HG03469 (cell line): ENCODE data around the gene MAFG.

Experiments used
- ATAC-seq: cut with Tn5 transposase; IDR thresholded peaks from one replicate; pipeline ENCODE4 v1.9.1; 2021; ENCODE audit warnings: mild to moderate bottlenecking, moderate library complexity, moderate number of reproducible peaks; ENCODE audit not compliant: unreplicated experiment

Gene MAFG

DNA sequence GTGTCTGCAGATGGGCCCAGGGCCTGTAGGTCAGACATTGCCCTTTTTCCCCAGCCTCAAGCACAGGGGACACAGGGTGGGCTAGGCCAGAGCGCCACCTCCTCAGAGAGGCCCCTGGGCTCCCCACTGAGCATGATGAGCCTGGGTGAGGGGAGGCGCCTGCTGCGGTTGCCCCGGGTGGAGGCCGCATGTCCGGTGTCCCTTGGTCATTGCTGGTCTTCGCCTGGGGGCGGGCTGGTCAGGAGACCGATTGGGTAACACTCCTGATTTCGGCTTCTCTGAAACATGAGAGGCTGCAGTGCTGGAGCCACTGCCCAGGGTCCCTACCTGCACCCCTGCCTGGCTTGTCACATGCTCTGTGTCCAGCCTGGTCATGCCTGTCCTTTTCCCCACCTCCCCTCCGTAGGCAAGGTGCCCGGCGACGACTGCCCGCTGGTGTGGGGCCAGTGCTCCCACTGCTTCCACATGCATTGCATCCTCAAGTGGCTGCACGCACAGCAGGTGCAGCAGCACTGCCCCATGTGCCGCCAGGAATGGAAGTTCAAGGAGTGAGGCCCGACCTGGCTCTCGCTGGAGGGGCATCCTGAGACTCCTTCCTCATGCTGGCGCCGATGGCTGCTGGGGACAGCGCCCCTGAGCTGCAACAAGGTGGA is 27.9 kb downstream of the MAFG start:
- no peak for ATAC-seq

DNA sequence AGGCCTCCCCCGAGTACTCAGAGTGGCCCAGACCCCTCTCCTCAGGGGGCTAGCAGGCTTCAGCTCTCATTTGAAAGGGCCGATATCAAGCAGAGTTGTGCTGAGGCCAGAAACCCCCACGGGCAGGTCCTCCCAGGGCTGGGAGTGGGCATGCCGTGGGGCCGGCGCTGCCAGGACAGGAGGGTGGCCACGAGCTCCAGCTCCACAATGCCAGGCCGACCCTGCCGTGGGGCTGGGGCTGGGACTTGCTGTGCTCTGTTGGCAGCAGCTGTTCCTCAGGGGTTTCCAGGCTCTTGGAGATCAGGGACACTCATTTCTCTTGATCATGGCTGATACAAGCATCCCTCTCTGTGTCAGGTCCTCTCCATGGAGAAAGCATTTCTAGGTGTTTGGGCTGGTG is 28.6 kb downstream of the MAFG start:
- no peak for ATAC-seq

DNA sequence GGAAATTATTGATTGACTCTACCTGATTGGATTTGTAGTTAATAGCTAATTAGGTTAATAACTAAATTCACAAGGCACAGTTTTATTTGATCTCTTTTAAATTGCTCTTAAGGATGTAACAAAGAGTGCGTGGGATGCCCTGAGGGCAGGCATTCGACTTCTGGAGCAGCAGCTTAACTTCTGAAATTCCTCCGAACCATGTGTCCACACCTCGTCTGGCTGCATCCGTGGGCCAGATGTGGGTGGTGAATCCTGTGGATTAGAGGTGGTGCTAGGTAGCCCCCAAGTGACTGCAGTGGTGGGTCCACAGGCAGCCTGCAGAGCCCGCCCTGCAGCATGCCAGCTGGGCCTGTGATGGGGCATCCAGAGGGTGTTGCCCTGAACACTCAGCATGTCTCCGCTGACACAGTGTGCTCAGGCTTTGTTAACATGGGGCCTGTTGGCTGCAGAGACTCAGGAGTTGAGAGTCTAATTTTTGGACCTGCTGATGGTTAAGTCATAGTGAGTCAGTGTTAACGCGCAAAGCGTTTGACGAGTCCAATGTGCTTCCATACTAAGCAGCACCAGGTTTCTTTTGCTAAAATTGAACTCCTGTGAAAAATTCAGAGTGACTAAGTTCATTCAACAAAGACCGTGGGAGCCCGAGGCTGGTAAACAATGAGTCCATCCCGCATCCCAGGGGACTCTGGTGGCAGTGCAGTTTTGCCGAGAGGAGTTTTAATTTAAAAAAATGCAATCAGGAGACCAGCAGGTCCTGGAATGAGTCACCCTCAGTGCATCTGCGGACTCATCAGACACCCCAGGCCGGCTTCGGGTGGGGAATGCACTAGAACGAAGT is 29.3 kb downstream of the MAFG start:
- no peak for ATAC-seq

DNA sequence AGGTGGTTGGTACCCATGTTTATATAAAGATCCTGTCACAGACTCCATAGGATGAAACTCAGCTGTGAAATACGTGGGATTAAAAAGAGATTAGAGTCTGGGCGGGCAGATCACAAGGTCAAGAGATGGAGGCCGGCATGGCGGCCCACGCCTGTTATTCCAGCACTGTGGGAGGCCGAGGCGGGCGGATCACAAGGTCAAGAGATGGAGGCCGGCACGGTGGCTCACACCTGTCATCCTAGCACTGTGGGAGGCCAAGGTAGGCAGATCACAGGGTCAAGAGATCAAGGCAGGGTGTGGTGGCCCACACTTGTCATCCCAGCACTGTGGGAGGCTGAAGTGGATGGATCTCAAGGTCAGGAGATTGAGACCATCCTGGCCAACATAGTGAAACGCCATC is 32.1 kb downstream of the MAFG start:
- ATAC-seq: no peak

DNA sequence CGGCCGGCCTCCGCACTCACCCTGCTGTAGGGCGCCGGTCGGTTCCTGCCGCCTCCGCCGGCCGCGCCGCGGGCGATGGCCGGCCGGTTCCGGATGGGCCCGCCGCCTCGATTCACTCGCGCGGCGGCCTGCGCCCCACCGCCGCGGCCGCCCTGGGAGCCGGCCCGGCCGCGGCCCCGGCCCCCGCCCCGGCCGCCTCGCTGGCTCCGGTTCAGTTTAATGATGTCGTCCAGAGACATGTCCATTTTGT is 36.3 kb downstream of the MAFG start:
- no peak for ATAC-seq

DNA sequence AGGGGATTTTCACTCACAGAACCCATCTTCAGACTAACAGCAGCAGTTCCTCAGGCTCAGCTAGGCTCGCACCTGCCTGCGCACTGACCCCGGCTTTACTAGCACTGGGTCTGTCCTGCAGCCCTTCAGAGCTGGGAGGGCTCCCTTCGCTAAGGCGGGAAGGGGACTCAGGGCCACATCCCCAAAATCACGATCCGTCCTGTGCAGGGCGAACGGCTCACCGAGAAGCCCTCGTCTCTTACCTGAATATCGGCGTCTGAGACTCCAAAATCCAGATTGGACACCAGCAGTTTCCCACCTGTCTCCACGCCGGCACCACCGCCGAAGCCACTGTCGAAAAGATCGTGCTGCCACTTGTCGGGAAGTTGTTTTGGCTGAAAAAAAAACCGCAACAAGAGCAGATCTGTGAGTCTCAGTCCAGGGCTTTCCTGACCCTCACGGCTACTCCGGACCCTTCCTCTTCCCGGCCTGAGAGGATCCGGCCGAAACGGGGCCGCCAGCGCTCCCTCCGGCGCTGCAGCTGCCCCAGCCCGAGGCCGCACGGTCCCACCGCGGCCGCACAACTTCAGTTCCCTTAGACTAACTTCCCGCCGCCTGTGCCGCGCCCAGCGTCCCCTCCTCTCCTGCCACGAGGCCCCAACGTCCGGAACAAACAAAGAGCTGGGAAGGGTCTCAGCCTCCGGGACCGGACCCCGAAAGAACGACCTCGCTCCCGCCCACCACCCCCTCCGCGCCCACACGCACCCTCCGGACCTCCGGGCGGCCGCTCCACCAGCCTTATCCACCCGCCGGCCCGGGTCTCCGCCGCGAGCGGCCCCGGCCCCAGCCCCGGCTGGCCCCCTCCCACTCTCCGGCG is 36.9 kb downstream of the MAFG start:
- ATAC-seq: no peak

DNA sequence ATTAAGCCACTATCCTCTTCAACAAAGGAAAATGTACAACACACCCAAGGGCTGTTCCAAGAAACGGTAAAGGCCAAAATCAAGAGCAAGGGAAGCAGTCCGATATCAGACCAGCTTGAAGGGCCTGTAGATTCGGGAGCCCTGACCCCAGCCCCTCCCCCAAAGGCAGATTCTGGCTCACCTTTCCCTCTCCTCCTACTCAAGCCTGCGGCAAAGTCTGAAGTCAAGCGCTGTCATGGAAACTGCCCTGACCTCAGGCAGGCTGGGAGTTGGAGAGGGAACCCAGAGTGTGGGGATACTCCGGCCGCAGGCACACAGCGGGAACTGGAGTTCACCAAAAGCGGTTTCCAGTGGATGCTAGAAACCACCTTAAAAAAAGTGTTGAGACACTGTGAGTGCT is 37.9 kb downstream of the MAFG start:
- ATAC-seq: no peak

DNA sequence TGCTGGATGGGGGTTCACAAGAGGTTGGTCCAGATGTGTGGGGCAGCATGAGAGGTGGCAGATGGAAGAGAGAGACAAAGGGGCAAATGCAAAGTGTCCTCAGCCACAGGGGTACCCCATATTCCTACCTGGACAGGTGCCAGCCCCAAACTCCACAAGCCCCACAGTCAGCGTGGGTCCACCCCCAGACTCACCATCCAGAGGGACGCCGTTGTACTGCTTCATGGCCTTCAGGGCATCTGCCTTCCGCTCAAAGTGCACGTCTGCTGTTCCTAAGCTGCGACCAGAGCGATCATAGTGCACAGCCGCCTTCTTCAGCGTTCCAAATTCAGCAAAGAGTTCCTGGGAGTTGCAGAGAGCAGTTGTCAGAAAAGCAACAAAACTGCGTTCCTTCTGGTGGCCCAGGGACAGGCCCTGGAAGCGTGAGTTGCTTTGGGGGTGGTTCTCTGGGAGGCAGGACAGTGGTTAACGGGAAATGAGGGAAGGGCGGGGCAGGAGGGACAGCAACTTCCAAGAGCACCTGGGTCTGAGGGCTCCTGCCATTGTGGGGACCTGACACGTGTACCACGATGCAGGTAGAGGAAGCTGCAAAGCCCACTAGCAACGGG is 38.4 kb downstream of the MAFG start:
- ATAC-seq: no peak

DNA sequence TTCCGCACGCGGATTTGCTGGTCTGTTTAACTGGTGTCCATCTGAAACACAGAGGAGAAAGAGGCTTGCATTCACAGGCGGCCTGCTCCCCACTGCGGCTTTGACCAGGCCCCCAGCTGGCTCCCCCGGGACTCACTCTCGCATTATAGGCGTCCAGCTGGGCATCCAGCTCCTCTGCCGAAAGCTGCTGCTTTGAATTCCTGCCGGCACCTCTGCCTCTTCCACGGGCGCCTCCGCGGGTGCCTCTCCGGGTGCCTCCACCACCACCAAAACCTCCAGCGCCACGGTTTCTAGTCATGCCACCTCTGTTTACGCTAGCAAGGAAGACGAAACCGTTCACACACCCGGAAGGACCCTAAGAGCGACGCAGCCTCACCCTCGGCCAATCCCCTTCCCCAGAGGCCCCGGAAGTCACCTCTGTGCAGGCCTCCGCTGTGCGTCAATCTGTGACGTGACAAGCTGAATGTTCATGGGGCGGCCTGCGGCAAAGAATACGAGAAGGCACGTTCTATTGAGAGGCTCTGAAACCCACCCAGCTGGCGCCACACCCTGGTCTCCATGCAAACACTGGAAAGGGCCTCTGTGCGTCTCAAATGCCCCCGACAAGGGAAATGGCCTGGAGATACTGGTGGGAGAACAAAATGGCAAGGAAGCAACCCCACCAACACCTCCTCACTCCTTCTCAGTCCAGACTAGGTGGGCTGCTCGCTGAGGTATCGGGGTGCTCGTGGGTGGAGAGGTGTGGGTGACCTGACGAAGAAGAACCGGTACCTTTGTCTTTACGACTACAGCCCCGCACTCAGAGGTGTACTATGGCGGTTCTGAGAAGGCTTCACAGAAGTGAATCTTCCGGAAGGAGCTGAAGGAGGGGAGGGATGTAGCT is 39.2 kb downstream of the MAFG start:
- no peak for ATAC-seq

DNA sequence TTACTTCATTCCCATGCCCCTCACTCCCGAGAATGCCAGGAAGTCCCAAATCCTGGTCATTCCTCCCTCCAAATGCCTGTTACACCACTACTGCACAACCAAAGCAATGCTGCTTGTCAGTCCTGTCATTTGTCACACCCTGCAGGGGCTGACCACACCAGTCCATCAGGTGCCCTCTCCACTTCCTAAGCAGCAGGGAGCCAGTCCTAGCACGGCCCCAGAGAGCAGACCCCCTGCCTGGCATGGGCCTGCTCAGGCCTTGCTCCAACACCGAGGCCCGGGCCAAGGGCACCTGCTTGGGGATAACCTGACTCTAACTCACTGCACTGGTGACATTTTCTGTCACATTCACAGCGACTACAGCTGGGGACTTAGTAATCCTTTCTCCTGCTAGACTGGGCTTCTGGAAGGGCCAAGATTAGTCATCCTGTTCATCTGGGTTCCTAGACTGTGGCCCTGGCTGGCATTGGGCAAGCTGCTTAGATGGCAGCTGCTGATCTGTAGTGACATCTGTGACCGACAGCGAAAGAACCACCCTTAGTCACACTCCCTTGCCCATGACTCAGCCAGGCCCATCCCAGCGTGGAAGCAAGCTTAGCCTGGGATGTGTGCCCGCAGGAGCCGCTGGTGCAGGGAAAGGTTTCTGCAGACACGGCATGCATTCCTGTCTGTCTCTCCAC is 41.5 kb downstream of the MAFG start:
- no peak for ATAC-seq

DNA sequence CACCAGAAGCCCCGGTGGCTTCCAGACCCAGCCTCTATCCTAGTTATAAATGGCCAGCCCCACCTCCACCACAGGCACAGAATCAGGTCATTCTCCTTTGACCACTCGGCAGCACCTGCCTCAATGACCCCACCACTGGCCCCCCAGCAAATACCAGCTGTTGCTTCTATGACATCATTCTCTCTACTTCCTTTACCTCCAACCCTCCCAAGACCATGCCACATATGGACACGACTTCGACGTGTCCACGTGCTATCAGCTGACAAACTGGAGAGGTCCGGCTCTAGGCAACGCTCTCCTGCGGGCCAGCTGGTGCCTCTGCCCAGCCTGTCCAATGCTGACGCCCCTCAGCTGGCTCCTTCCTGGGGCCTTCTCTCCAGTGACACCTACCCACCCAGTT is 42.1 kb downstream of the MAFG start:
- no peak for ATAC-seq

DNA sequence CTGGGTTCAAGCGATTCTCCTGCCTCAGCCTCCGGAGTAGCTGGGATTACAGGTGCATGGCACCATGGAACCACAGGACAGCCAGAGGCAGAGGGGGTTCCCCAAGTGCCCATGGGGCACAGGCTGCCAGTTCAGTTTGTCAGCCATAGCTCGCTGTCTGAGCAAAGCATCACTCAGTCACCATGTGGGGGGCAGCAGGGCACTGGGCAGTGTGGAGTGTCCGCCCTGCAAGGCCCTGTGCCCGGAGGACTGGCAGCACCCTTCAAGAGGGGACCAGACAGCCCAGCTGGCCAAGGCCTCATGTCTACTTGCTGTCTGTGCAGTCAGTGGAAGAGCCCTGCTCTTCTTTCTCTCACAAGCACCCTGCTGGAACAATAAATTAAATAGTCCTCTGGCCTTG is 42.6 kb downstream of the MAFG start:
- ATAC-seq: no peak

DNA sequence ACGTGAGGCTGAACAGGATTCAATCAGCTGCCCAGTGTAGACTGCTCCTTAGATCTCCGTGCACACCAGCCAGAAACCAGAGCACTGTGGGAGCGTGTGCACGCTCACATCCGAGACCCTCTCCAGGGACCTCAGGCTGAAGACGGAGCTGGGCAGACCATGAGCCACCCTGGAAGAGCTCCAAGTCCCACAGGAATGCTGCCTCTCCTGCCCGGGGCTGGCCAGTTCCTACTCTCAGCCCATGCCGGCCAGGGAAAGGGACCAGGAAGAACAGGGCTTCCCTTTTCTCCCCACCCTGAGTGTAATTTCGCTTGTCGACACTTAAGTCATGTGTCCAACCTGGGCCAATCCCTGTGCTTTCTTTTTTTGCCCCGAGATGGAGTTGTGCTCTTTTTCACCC is 43.0 kb downstream of the MAFG start:
- no peak for ATAC-seq

DNA sequence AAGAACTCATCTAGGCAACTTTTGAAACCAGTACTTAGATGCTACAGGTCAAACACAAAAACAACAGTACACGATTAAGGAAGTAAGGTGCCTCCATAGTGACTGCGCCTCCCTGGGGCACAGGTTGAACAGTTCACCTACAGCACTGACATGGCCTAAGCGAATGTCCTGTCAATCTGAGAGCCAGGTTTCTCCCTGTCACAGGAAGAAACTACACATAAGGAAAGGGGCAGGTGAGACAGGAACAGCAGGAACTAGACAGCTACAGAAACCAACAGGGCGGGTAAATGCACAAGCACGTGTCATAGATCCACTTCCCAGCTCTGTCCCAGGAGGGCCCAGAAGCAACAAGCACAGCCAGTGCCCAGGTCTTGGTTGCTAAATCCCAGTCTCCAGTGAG is 48.4 kb downstream of the MAFG start:
- no peak for ATAC-seq

DNA sequence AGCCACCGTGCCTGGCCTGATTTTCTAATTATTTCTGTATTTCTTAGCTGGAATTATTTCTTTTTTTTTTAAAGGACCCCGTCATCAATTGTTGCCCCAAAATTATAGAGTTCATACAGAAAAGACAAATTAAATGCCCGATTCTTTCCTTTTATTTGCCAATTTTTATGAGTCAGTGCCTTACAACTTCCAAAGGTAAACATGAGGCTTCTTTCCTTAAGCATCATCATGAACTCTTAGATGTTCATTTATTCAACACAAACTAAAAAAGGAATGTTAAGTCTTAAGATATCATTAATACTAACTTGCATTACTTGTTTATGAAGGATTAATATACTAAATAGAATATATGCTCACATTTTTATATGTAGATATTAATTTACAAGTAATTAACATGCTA is 49.2 kb downstream of the MAFG start:
- no peak for ATAC-seq

DNA sequence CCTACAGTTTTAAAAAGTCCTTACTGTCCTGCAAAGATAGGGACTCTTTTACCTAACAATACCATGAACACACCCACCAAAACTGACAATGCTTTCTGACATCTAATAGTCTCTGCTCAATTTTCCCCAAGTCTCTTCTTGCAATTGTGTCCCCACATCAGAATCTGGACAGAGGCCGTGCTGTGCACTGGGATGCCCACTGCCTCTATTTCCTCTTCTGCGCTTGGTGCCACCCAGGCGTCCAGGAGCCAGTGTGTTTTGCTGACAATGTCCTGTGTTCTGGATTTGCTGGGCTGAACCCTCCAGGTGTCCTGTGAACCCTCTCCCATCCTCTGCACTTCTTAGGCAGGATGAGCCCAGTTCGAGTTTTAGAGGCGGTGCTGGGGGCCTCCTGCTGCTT is 50.0 kb downstream of the MAFG start:
- no peak for ATAC-seq

DNA sequence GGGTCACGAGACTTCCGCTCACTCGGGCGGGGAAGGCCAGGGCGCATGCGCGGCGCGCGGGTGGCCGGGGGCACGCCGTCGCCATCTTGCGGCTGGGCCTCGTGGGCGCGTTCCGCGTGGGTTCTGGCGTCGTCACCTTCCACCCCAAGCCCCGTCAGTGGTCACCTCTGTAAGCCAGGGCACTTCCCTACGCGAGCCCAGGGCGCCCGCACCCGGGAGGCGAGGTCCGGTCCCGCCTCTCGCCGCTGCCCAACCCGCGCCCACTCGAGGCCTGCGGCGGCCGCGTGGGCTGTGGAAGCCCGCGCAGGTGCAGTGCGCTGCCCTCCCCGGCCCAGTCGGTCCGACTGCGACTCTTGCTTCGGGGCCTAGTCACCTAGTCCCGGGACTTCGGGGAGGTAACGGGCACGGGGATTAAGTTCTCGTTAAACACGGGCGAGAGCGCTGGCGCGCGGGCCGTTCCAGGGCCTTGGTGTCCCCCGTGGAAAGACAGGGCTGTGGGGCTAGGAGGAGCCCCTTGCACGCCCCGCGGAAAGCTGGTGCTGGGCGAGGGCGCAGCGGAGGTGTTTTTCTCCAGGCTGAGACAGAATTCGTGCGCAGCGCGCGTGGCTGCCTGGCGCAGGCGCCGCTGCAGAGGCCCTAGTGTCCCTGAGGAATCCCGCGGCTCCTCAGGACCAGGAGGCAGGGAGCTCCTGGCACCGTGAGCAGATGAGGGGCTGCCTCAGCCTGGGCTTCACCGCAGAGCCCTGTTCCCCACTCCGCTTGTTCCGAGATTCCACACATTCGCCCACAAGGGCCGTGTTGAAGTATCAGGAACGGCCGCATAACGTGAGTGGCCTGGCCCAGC is 55.9 kb downstream of the MAFG start:
- ATAC-seq: no peak

DNA sequence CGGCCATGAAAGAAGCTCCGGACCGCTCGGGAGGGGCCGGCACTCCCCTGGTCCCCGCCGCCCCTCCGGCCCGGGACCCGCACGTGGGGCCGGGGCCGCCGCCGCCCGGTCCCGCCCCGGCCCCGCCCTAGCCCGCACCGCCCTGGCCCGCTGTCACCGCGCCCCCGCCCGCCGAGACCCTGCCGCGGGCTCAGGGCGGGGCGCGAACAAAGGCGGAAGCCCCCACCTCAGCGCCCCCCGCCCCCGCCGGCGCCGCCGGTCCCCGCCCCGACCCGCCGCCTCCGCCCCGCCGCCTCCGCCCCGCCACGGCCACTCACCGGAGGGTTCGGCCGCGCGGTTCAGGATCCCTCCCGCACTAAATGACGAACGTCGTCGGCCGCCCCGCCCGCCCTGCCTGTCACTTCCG is 56.6 kb downstream of the MAFG start, which contains the start of gene ARHGDIA:
TSS of gene ARHGDIA (minus strand) at position 357 of the 406 bp plus-strand sequence. CDS start 1,407 bp downstream, outside the sequence.
- ATAC-seq: no peak
